Occipital lobe (tissue), 2 donors: Measurements from ENCODE around the gene ALDOC. TPM values are rescaled to one million over a fixed set of nuclear protein-coding genes. Genes with fewer than 3 reads are reported as not detected.

Experiments used
- DNase-seq: peaks from one replicate; lab custom pipeline; 2025; lab: John Stamatoyannopoulos, UW
- total RNA-seq: library from RNA; depleted of rRNA; stranded (reverse); fragments of >200 nt; gene quantifications from one replicate; pipeline ENCODE4 v1.2.3, GENCODE V29; 2014

The ALDOC gene
- total RNA-seq, 1 donor from 2014 or later = 78.1 TPM

- no peak for DNase-seq
Measured at GRCh38 chr17:28532050-28532960, 44.4 kb downstream of the ALDOC start.

- DNase-seq = no peak
Measured at GRCh38 chr17:28530926-28531325, 45.8 kb downstream of the ALDOC start.

- no peak for DNase-seq
Measured at GRCh38 chr17:28530250-28530649, 46.4 kb downstream of the ALDOC start.

- no peak for DNase-seq
Measured at GRCh38 chr17:28529013-28529400, 47.7 kb downstream of the ALDOC start.

- no peak for DNase-seq
Measured at GRCh38 chr17:28528327-28529012, 48.2 kb downstream of the ALDOC start.

- DNase-seq = no peak
Measured at GRCh38 chr17:28527859-28528258, 48.8 kb downstream of the ALDOC start.

- DNase-seq = no peak
Measured at GRCh38 chr17:28527181-28527681, 49.5 kb downstream of the ALDOC start.

GRCh38 chr17:28526381-28526780 is 50.3 kb downstream of the ALDOC start:
- no peak for DNase-seq

GRCh38 chr17:28524476-28525424 is 51.9 kb downstream of the ALDOC start:
- DNase-seq = no peak

GRCh38 chr17:28523876-28524275 is 52.8 kb downstream of the ALDOC start:
- no peak for DNase-seq

- no peak for DNase-seq
Measured at GRCh38 chr17:28523186-28523585, 53.5 kb downstream of the ALDOC start.

Other genes starting within 250 kb of the ALDOC start
- gene IFT20, start 241.4 kb downstream of the ALDOC start, total RNA-seq = 29.6 TPM
- gene TNFAIP1, start 241.1 kb downstream of the ALDOC start, total RNA-seq = 25.9 TPM
- 39.6 TPM for gene POLDIP2, start 219.4 kb downstream of the ALDOC start, total RNA-seq
- gene SEBOX, start 211.7 kb downstream of the ALDOC start, total RNA-seq = not detected
- gene VTN, start 206.6 kb downstream of the ALDOC start, total RNA-seq = 0.31 TPM
- 17.8 TPM for gene SARM1, start 205.2 kb downstream of the ALDOC start, total RNA-seq
- 21.1 TPM for gene SLC46A1, start 170.7 kb downstream of the ALDOC start, total RNA-seq
- gene SLC13A2, start 103.3 kb downstream of the ALDOC start, total RNA-seq = not detected
- gene FOXN1, start 70.5 kb downstream of the ALDOC start, total RNA-seq = not detected
- 31.5 TPM for gene UNC119, start 24.3 kb downstream of the ALDOC start, total RNA-seq
- 12.8 TPM for gene PIGS, start 5.4 kb downstream of the ALDOC start, total RNA-seq
- 4.7 TPM for gene SPAG5, start 22.1 kb upstream of the ALDOC start, total RNA-seq
- gene RSKR, start 37.3 kb upstream of the ALDOC start, total RNA-seq = 16.5 TPM
- 83.8 TPM for gene BLTP2, start 68.3 kb upstream of the ALDOC start, total RNA-seq
- 33.5 TPM for gene SDF2, start 85.0 kb upstream of the ALDOC start, total RNA-seq
- 32.3 TPM for gene SUPT6H, start 85.3 kb upstream of the ALDOC start, total RNA-seq
- gene PROCA1, start 135.0 kb upstream of the ALDOC start, total RNA-seq = 3.3 TPM
- 10.6 TPM for gene RAB34, start 141.0 kb upstream of the ALDOC start, total RNA-seq
- gene RPL23A, start 143.1 kb upstream of the ALDOC start, total RNA-seq = 414 TPM
- gene TLCD1, start 149.3 kb upstream of the ALDOC start, total RNA-seq = not detected
- gene NEK8, start 151.9 kb upstream of the ALDOC start, total RNA-seq = 0.62 TPM
- 35.6 TPM for gene TRAF4, start 167.1 kb upstream of the ALDOC start, total RNA-seq